K562 (cell line): ENCODE data around the gene ISM1.

Source experiments
- EP300 ChIP-seq: IDR thresholded peaks from 2 replicates; pipeline ENCODE4 v1.6.1; 2012; ENCODE audit warnings: low read length, improper control_type of control experiment
- EZH2 ChIP-seq: IDR thresholded peaks from 2 replicates; pipeline ENCODE4 v1.6.1; 2012; ENCODE audit warnings: low read depth, mild to moderate bottlenecking, inconsistent platforms, low read length, borderline replicate concordance
- JUND ChIP-seq, 2 experiments: IDR thresholded peaks; 2 replicates in 1 of 2; 3 replicates in 1 of 2; pipeline ENCODE4 v1.6.1; 2011; ENCODE audit warnings: borderline replicate concordance in 2 of 2, low read depth in 2 of 2, low read length in 2 of 2, improper control_type of control experiment in 1 of 2, missing biosample characterization in 1 of 2, missing genetic modification characterization in 1 of 2, missing genetic modification reagents in 1 of 2
- MTA3 ChIP-seq: fragments of 450-650 bp; formaldehyde crosslinking; IDR thresholded peaks from 2 replicates; pipeline ENCODE4 v1.6.1; 2017; ENCODE audit warnings: mild to moderate bottlenecking, borderline replicate concordance
- MYC ChIP-seq, 2 experiments: fragments of 250-450 bp in 1 of 2; sonication (Bioruptor Pico) in 1 of 2; IDR thresholded peaks; 2 replicates each; pipeline versions ENCODE4 v1.5.1 to v1.6.1; 2012 to 2021; ENCODE audit warnings: low read depth in 2 of 2, borderline replicate concordance in 1 of 2, improper control_type of control experiment in 1 of 2, low read length in 1 of 2, mild to moderate bottlenecking in 1 of 2, moderate library complexity in 1 of 2
- NFIC ChIP-seq: fragments of 450-650 bp; IDR thresholded peaks from 2 replicates; pipeline ENCODE4 v1.6.1; 2017; ENCODE audit warnings: mild to moderate bottlenecking, inconsistent platforms
- NR2C1 ChIP-seq, 2 experiments: fragments of 450-650 bp; IDR thresholded peaks; 2 replicates each; pipeline ENCODE4 v1.6.1; 2017; ENCODE audit warnings: mild to moderate bottlenecking in 2 of 2, antibody characterized with exemption in 1 of 2, inconsistent platforms in 1 of 2, missing compliant biosample characterization in 1 of 2, missing genetic modification characterization in 1 of 2
- NUFIP1 ChIP-seq: fragments of 450-650 bp; IDR thresholded peaks from 2 replicates; pipeline ENCODE4 v1.6.1; 2018; ENCODE audit not compliant: partially characterized antibody
- POLR2A ChIP-seq: fragments of 450-650 bp; conservative IDR thresholded peaks from 2 replicates; pipeline ENCODE4 v1.6.1; 2016
- TCF3 ChIP-seq: sonication (generic); formaldehyde crosslinking; IDR thresholded peaks from 2 replicates; pipeline ENCODE4 v1.4.0; 2020; ENCODE audit warnings: mild to moderate bottlenecking, missing genetic modification reagents
- TCF7L2 ChIP-seq: fragments of 150-350 bp; IDR thresholded peaks from 2 replicates; pipeline ENCODE4 v1.6.1; 2016; ENCODE audit warnings: low read depth, mild to moderate bottlenecking, low read length, moderate library complexity
- TF ChIP-seq, protein P1 (sequence below), 3 experiments: IDR thresholded peaks in 2 of 3; conservative IDR thresholded peaks in 1 of 3; 2 replicates each; pipeline ENCODE4 v1.5.1; 2011 to 2012; ENCODE audit warnings: low read length in 3 of 3, mild to moderate bottlenecking in 3 of 3, control low read depth in 2 of 3, improper control_type of control experiment in 1 of 3, inconsistent platforms in 1 of 3, low read depth in 1 of 3, mixed read lengths in 1 of 3, moderate library complexity in 1 of 3; ENCODE audit not compliant: insufficient read depth in 2 of 3
- TF ChIP-seq, protein P2 (sequence below): sonication (generic); formaldehyde crosslinking; IDR thresholded peaks from 2 replicates; pipeline ENCODE4 v1.8.0; 2022; ENCODE audit warnings: mild to moderate bottlenecking, missing genetic modification reagents

DNA sequence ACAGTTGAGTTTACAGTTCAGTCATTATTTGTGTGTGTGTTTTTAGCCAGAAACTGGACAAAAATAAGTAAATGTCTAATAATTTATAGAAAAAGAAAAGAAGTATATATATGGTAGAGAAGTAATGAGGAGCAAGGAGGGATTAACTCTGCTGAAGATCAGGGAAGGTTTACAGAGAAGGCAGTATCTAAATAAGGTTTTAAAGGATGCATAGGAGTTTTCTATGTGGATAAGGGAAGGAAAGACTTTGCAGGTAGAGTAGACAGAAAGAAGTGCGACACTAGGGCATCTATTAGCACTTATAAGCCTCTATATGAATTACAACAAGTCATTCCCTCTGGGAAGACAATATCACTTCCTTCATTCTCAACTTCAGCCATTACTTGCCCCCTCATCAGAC is 34.3 kb downstream of the ISM1 start:
- TF ChIP-seq, protein P1, sequence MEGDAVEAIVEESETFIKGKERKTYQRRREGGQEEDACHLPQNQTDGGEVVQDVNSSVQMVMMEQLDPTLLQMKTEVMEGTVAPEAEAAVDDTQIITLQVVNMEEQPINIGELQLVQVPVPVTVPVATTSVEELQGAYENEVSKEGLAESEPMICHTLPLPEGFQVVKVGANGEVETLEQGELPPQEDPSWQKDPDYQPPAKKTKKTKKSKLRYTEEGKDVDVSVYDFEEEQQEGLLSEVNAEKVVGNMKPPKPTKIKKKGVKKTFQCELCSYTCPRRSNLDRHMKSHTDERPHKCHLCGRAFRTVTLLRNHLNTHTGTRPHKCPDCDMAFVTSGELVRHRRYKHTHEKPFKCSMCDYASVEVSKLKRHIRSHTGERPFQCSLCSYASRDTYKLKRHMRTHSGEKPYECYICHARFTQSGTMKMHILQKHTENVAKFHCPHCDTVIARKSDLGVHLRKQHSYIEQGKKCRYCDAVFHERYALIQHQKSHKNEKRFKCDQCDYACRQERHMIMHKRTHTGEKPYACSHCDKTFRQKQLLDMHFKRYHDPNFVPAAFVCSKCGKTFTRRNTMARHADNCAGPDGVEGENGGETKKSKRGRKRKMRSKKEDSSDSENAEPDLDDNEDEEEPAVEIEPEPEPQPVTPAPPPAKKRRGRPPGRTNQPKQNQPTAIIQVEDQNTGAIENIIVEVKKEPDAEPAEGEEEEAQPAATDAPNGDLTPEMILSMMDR (IDR thresholded peaks at IDR 0.05 in 2 of 3, conservative IDR thresholded peaks at IDR 0.05 in 1 of 3; ENCODE audit: insufficient read depth in 2 of 3, low read depth in 1 of 3, low read length in 3 of 3): no peak
- TF ChIP-seq MYC (IDR thresholded peaks at IDR 0.05; ENCODE audit: low read depth, low read length) (no peak), MYC (CRISPR knock-in tag; IDR thresholded peaks at IDR 0.05; ENCODE audit: borderline replicate concordance, low read depth) (no peak), TCF7L2 (no peak), EZH2 (no peak), POLR2A (no peak), NFIC (no peak), TCF3 (CRISPR knock-in tag) (no peak), JUND (IDR thresholded peaks at IDR 0.05; ENCODE audit: borderline replicate concordance, low read depth, low read length) (no peak), JUND (tag; IDR thresholded peaks at IDR 0.05; ENCODE audit: borderline replicate concordance, low read depth, low read length) (no peak), NR2C1 (IDR thresholded peaks at IDR 0.05) (no peak), NR2C1 (tag; IDR thresholded peaks at IDR 0.05) (no peak), EP300 (no peak), MTA3 (no peak), NUFIP1 (no peak)
- TF ChIP-seq, protein P2, sequence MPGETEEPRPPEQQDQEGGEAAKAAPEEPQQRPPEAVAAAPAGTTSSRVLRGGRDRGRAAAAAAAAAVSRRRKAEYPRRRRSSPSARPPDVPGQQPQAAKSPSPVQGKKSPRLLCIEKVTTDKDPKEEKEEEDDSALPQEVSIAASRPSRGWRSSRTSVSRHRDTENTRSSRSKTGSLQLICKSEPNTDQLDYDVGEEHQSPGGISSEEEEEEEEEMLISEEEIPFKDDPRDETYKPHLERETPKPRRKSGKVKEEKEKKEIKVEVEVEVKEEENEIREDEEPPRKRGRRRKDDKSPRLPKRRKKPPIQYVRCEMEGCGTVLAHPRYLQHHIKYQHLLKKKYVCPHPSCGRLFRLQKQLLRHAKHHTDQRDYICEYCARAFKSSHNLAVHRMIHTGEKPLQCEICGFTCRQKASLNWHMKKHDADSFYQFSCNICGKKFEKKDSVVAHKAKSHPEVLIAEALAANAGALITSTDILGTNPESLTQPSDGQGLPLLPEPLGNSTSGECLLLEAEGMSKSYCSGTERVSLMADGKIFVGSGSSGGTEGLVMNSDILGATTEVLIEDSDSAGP (CRISPR knock-in tag): no peak
